Limb (tissue), 2 donors: Measurements from ENCODE around the gene OBSCN.
A peak's percentile ranks its signal among the peaks of the same experiment; 100 is the strongest.

ENCODE experiments used
- DNase-seq, 2 donors: peaks; one replicate each; pipeline ENCODE4 v3.0.0-alpha.2; 2016; ENCODE audit errors: extremely low spot score in 2 of 2

The OBSCN gene

GRCh38 chr1:228207851-228208821 is at the start of gene OBSCN:
Gene OBSCN (plus strand): TSS chr1:228208044. CDS start chr1:228211784, 3,740 bp downstream.
- DNase-seq: peak in 1 of 2 donors; percentile 45

GRCh38 chr1:228158151-228159007 is 49.5 kb upstream of the OBSCN start:
- DNase-seq: peak in 1 of 2 donors; percentile 29

GRCh38 chr1:228159008-228159665 is 48.7 kb upstream of the OBSCN start:
- no peak for DNase-seq

- DNase-seq: no peak
These were observed 47.6 kb upstream of the OBSCN start for GRCh38 chr1:228160201-228160761.

GRCh38 chr1:228161362-228161761 is 46.5 kb upstream of the OBSCN start:
- DNase-seq: no peak

GRCh38 chr1:228161866-228162265 is 46.0 kb upstream of the OBSCN start:
- no peak for DNase-seq

- DNase-seq: no peak
These were observed 45.4 kb upstream of the OBSCN start for GRCh38 chr1:228162286-228163006.

- DNase-seq: no peak
These were observed 44.7 kb upstream of the OBSCN start for GRCh38 chr1:228163007-228163753.

GRCh38 chr1:228163776-228164519 is 43.9 kb upstream of the OBSCN start:
- peak in 1 of 2 donors; percentile 28 for DNase-seq

- DNase-seq: peak in 1 of 2 donors; percentile 24
These were observed 43.1 kb upstream of the OBSCN start for GRCh38 chr1:228164561-228165371.

- peak; percentile 99 to 100 for DNase-seq
These were observed 42.3 kb upstream of the OBSCN start, which contains the start of gene IBA57 for GRCh38 chr1:228165372-228166169. Gene IBA57 (plus strand): TSS chr1:228165804. CDS start chr1:228165817, 13 bp downstream.

GRCh38 chr1:228166170-228166936 is 41.5 kb upstream of the OBSCN start:
- peak in 1 of 2 donors; percentile 45 for DNase-seq

GRCh38 chr1:228168563-228169270 is 39.1 kb upstream of the OBSCN start:
- DNase-seq: no peak

- DNase-seq: no peak
These were observed 38.5 kb upstream of the OBSCN start for GRCh38 chr1:228169345-228169744.

GRCh38 chr1:228170666-228171065 is 37.2 kb upstream of the OBSCN start:
- DNase-seq: no peak
